Loucy (cell line): ENCODE data around the gene CKS2.

ENCODE experiments used
- H2AFZ ChIP-seq: fragments of 200-600 bp; sonication (generic); 2 replicates; pipeline ENCODE4 v1.6.0; 2016; ENCODE audit warnings: antibody characterized with exemption, mild to moderate bottlenecking, low read length, moderate library complexity
- H3F3A ChIP-seq: fragments of 200-600 bp; 2 replicates; pipeline ENCODE4 v1.6.0; 2016; ENCODE audit warnings: antibody characterized with exemption, low read depth, mild to moderate bottlenecking
- H3K27me3 ChIP-seq: fragments of 200-600 bp; sonication (generic); 2 replicates; pipeline ENCODE4 v1.6.1; 2014; ENCODE audit warnings: low read length, mild to moderate bottlenecking; ENCODE audit not compliant: insufficient read depth, poor library complexity, severe bottlenecking
- H3K36me3 ChIP-seq: fragments of 200-600 bp; sonication (generic); 2 replicates; pipeline ENCODE4 v1.6.1; 2016; ENCODE audit warnings: low read length; ENCODE audit not compliant: insufficient read depth
- H3K4me1 ChIP-seq: fragments of 200-600 bp; sonication (generic); 2 replicates; pipeline ENCODE4 v1.5.1; 2014; ENCODE audit warnings: low read length, mild to moderate bottlenecking; ENCODE audit not compliant: insufficient read depth, poor library complexity, severe bottlenecking
- H3K4me2 ChIP-seq: fragments of 200-600 bp; sonication (generic); 2 replicates; pipeline ENCODE4 v1.6.0; 2014; ENCODE audit warnings: antibody characterized with exemption, low read length, low read depth, mild to moderate bottlenecking; ENCODE audit not compliant: poor library complexity, severe bottlenecking
- H3K4me3 ChIP-seq: fragments of 200-600 bp; sonication (generic); 2 replicates; pipeline ENCODE4 v1.5.1; 2014; ENCODE audit warnings: low read length, mild to moderate bottlenecking, mixed read lengths; ENCODE audit not compliant: poor library complexity, severe bottlenecking
- H3K79me2 ChIP-seq: fragments of 200-600 bp; sonication (generic); 2 replicates; pipeline ENCODE4 v1.6.1; 2014; ENCODE audit warnings: low read length; ENCODE audit not compliant: insufficient read depth
- H3K9ac ChIP-seq: fragments of 200-600 bp; sonication (generic); 2 replicates; pipeline ENCODE4 v1.6.0; 2014; ENCODE audit warnings: mild to moderate bottlenecking, low read depth, low read length, moderate library complexity; ENCODE audit not compliant: poor library complexity, severe bottlenecking
- H3K9me2 ChIP-seq: fragments of 200-600 bp; sonication (generic); replicated peaks from 2 replicates; pipeline ENCODE4 v1.6.1; 2016; ENCODE audit warnings: low read depth, low read length, mixed read lengths
- H3K9me3 ChIP-seq: fragments of 200-600 bp; sonication (generic); 2 replicates; pipeline ENCODE4 v1.6.1; 2014; ENCODE audit warnings: mild to moderate bottlenecking, antibody characterized with exemption, low read length, low read depth; ENCODE audit not compliant: insufficient read depth
- H4K20me1 ChIP-seq: fragments of 200-600 bp; sonication (generic); 2 replicates; pipeline ENCODE4 v1.6.0; 2014; ENCODE audit warnings: antibody characterized with exemption, low read length, mild to moderate bottlenecking; ENCODE audit not compliant: insufficient read depth, poor library complexity, severe bottlenecking
- EZH2phosphoT487 ChIP-seq: fragments of 200-600 bp; IDR thresholded peaks from 2 replicates; pipeline ENCODE4 v1.6.1; 2018; ENCODE audit warnings: antibody characterized with exemption, mild to moderate bottlenecking, moderate library complexity, borderline replicate concordance
- TF ChIP-seq, protein P1 (sequence below): fragments of 200-600 bp; sonication (generic); conservative IDR thresholded peaks from 2 replicates; pipeline ENCODE4 v1.5.1; 2014; ENCODE audit warnings: mild to moderate bottlenecking, antibody characterized with exemption, low read length

Gene CKS2

DNA sequence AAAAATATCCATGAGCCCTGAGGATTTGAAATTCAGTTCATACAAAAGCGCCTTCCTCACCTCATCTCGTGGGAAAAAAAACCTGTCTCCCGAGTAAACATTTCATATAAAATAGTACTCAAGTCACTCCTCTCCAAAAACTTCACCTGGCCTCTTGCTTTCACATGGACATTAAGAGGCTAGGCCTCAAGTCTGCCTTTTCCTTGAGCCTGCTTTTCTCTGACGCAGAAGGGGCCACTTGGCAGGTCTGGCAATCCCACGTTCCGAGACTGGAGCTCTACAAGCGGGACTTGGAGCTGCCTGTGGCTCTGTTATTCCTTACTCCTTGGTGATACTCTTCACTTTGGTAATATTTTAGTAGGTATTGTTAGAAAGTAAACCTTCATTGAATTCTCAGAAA lies 26.9 kb upstream of the CKS2 start:
- no peak overlapping the region for H2AFZ ChIP-seq
- H3K9me2 ChIP-seq, result no peaks in the 10 kb centered on the region
- H3K4me3 ChIP-seq, result no peak overlapping the region

DNA sequence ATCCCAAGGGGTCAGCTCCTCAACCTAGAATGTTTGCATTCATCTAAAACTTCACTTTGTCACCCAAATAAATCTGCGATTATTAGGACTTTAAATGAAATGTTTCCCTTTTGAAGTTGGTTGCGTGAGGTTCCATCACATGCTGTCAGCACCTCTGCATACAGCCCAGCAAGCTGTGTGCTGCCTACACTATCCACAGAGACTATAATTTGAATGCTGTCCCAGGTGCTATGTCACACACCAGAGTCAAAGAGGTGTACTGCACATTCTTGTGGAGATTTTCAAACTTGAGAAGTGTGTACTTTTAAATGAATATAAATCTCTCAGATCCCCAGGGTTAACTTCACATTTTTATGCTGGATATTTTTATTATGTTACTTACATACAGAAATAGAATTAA lies 19.3 kb upstream of the CKS2 start:
- TF ChIP-seq EZH2phosphoT487, result no peak
- TF ChIP-seq, protein P1, sequence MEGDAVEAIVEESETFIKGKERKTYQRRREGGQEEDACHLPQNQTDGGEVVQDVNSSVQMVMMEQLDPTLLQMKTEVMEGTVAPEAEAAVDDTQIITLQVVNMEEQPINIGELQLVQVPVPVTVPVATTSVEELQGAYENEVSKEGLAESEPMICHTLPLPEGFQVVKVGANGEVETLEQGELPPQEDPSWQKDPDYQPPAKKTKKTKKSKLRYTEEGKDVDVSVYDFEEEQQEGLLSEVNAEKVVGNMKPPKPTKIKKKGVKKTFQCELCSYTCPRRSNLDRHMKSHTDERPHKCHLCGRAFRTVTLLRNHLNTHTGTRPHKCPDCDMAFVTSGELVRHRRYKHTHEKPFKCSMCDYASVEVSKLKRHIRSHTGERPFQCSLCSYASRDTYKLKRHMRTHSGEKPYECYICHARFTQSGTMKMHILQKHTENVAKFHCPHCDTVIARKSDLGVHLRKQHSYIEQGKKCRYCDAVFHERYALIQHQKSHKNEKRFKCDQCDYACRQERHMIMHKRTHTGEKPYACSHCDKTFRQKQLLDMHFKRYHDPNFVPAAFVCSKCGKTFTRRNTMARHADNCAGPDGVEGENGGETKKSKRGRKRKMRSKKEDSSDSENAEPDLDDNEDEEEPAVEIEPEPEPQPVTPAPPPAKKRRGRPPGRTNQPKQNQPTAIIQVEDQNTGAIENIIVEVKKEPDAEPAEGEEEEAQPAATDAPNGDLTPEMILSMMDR, result no peak
- Histone ChIP-seq H3K36me3 (no peaks in the 10 kb centered on the region), H3F3A (no peaks in the 10 kb centered on the region), H4K20me1 (no peaks in the 10 kb centered on the region), H2AFZ (no peak overlapping the region), H3K4me2 (no peak overlapping the region), H3K9me3 (peaks cover 5% of the 10 kb centered on the region; the same call in 1 of the 2 replicates), H3K79me2 (no peaks in the 10 kb centered on the region), H3K4me3 (no peak overlapping the region), H3K9me2 (no peaks in the 10 kb centered on the region), H3K4me1 (no peaks in the 10 kb centered on the region), H3K27me3 (peaks cover 37% of the 10 kb centered on the region), H3K9ac (no peak overlapping the region)

More for the DNA sequence above, 26.9 kb upstream of the CKS2 start:
- H3K4me1 ChIP-seq, result peaks cover 5% of the 10 kb centered on the region
- H4K20me1 ChIP-seq, result no peaks in the 10 kb centered on the region
- H3F3A ChIP-seq, result peaks cover 2% of the 10 kb centered on the region; the same call in 1 of the 2 replicates
- no peaks in the 10 kb centered on the region for H3K79me2 ChIP-seq
- TF ChIP-seq EZH2phosphoT487, result no peak
- TF ChIP-seq, protein P1, result no peak
- no peaks in the 10 kb centered on the region for H3K9me3 ChIP-seq
- H3K4me2 ChIP-seq, result no peak overlapping the region
- peaks cover 79% of the 10 kb centered on the region for H3K27me3 ChIP-seq
- H3K9ac ChIP-seq, result no peak overlapping the region
- no peaks in the 10 kb centered on the region for H3K36me3 ChIP-seq

DNA sequence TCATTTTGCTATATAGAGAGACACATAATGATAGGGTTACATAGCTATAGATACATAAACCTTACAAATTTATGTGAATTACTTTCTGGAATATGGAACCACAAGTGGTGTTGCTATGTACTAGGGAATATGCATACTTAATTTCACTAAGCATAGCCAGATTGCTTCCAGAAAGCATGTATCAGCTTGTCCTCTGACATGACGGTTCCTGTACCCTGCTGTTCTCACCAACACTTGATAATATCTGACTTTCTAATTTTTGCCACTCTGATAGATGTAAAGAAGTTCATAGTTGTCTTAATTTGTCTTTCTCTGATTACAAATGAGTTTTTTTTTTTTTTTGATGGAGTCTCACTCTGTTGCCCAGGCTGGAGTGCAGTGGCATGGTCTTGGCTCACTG lies 18.0 kb upstream of the CKS2 start:
- Histone ChIP-seq H3K9me3 (peaks cover 5% of the 10 kb centered on the region; the same call in 1 of the 2 replicates), H4K20me1 (no peaks in the 10 kb centered on the region), H3K9me2 (no peaks in the 10 kb centered on the region), H3K79me2 (no peaks in the 10 kb centered on the region), H3K4me2 (no peak overlapping the region), H3K36me3 (no peaks in the 10 kb centered on the region), H3K4me1 (no peaks in the 10 kb centered on the region), H2AFZ (no peak overlapping the region), H3F3A (no peaks in the 10 kb centered on the region), H3K4me3 (no peak overlapping the region), H3K27me3 (peaks cover 27% of the 10 kb centered on the region), H3K9ac (no peak overlapping the region)
- TF ChIP-seq EZH2phosphoT487, result no peak
- TF ChIP-seq, protein P1, result no peak
